ENCODE data around the gene KCNA10.

The KCNA10 gene

GRCh38 chr1:110485725-110486124 lies 33.2 kb downstream of the KCNA10 start:
- in situ Hi-C loops (cut with MboI; ENCODE audit: low sequenced_read_pairs, unreplicated experiment) = no loop called here
- no peak for DNase-seq (ENCODE audit: low spot score)
- no peak for TF ChIP-seq CTCF (IDR thresholded peaks at IDR 0.05; ENCODE audit: borderline replicate concordance, control extremely low read depth, extremely low read depth, insufficient read depth, missing control alignments)

GRCh38 chr1:110484801-110485200 lies 34.2 kb downstream of the KCNA10 start:
- no peak for DNase-seq (ENCODE audit: low spot score)
- in situ Hi-C loops (cut with MboI; ENCODE audit: low sequenced_read_pairs, unreplicated experiment) = no loop called here
- no peak for TF ChIP-seq CTCF (IDR thresholded peaks at IDR 0.05; ENCODE audit: borderline replicate concordance, control extremely low read depth, extremely low read depth, insufficient read depth, missing control alignments)

GRCh38 chr1:110483308-110483685 lies 35.7 kb downstream of the KCNA10 start:
- TF ChIP-seq CTCF (IDR thresholded peaks at IDR 0.05; ENCODE audit: borderline replicate concordance, control extremely low read depth, extremely low read depth, insufficient read depth, missing control alignments) = no peak
- in situ Hi-C loops (cut with MboI; ENCODE audit: low sequenced_read_pairs, unreplicated experiment) = no loop called here
- DNase-seq (ENCODE audit: low spot score) = no peak

- in situ Hi-C loops (cut with MboI; ENCODE audit: low sequenced_read_pairs, unreplicated experiment) = no loop called here
- no peak for TF ChIP-seq CTCF (IDR thresholded peaks at IDR 0.05; ENCODE audit: borderline replicate concordance, control extremely low read depth, extremely low read depth, insufficient read depth, missing control alignments)
- DNase-seq (ENCODE audit: low spot score) = no peak
Observed at GRCh38 chr1:110482662-110483307, 36.2 kb downstream of the KCNA10 start.

- no peak for TF ChIP-seq CTCF (IDR thresholded peaks at IDR 0.05; ENCODE audit: borderline replicate concordance, control extremely low read depth, extremely low read depth, insufficient read depth, missing control alignments)
- DNase-seq (ENCODE audit: low spot score) = no peak
- in situ Hi-C loops (cut with MboI; ENCODE audit: low sequenced_read_pairs, unreplicated experiment) = no loop called here
Observed at GRCh38 chr1:110481968-110482623, 36.9 kb downstream of the KCNA10 start.

GRCh38 chr1:110480356-110481096 lies 38.4 kb downstream of the KCNA10 start:
- no peak for TF ChIP-seq CTCF (IDR thresholded peaks at IDR 0.05; ENCODE audit: borderline replicate concordance, control extremely low read depth, extremely low read depth, insufficient read depth, missing control alignments)
- DNase-seq (ENCODE audit: low spot score) = no peak
- in situ Hi-C loops (cut with MboI; ENCODE audit: low sequenced_read_pairs, unreplicated experiment) = no loop called here
